Hepatocyte (in vitro differentiated cells): Measurements from ENCODE around the gene ZFPM1. TPM values are rescaled to one million over a fixed set of nuclear protein-coding genes. Genes with fewer than 3 reads are reported as not detected.

ENCODE experiments used
- DNase-seq: peaks from one replicate; pipeline ENCODE4 v3.0.0-alpha.2; 2016; ENCODE audit warnings: low spot score
- H2AFZ ChIP-seq: fragments of 200-600 bp; sonication (generic); 2 replicates; pipeline ENCODE4 v1.6.0; 2016; ENCODE audit warnings: antibody characterized with exemption, mild to moderate bottlenecking
- H3K27ac ChIP-seq: fragments of 200-600 bp; sonication (generic); 2 replicates; pipeline ENCODE4 v1.5.1; 2016; ENCODE audit warnings: mild to moderate bottlenecking
- H3K27me3 ChIP-seq: fragments of 200-600 bp; sonication (generic); 2 replicates; pipeline ENCODE4 v1.6.1; 2016
- H3K36me3 ChIP-seq: fragments of 200-600 bp; sonication (generic); replicated peaks from 2 replicates; pipeline ENCODE4 v1.5.1; 2016; ENCODE audit warnings: low read depth; ENCODE audit not compliant: insufficient read depth
- H3K4me1 ChIP-seq: fragments of 200-600 bp; sonication (generic); 2 replicates; pipeline ENCODE4 v1.5.1; 2016; ENCODE audit warnings: mild to moderate bottlenecking, moderate library complexity; ENCODE audit not compliant: insufficient read depth
- H3K4me2 ChIP-seq: fragments of 200-600 bp; sonication (generic); 2 replicates; pipeline ENCODE4 v1.6.0; 2016
- H3K4me3 ChIP-seq: fragments of 200-600 bp; sonication (generic); 2 replicates; pipeline ENCODE4 v1.5.1; 2016; ENCODE audit warnings: mild to moderate bottlenecking
- H3K79me2 ChIP-seq: fragments of 200-600 bp; sonication (generic); 2 replicates; pipeline ENCODE4 v1.6.0; 2017; ENCODE audit warnings: mild to moderate bottlenecking
- H3K9me2 ChIP-seq: fragments of 200-600 bp; sonication (generic); replicated peaks from 2 replicates; pipeline ENCODE4 v1.6.0; 2017; ENCODE audit warnings: mild to moderate bottlenecking; ENCODE audit not compliant: insufficient read depth
- H3K9me3 ChIP-seq: fragments of 200-600 bp; sonication (generic); 2 replicates; pipeline ENCODE4 v1.5.1; 2016; ENCODE audit warnings: low read depth, mild to moderate bottlenecking
- H4K20me1 ChIP-seq: fragments of 200-600 bp; sonication (generic); 2 replicates; pipeline ENCODE4 v1.6.0; 2016; ENCODE audit warnings: mild to moderate bottlenecking; ENCODE audit not compliant: insufficient read depth, poor library complexity, severe bottlenecking
- EZH2 ChIP-seq: fragments of 200-600 bp; sonication (generic); IDR thresholded peaks from 2 replicates; pipeline ENCODE4 v1.6.1; 2016; ENCODE audit warnings: antibody characterized with exemption, mild to moderate bottlenecking, borderline replicate concordance
- EZH2phosphoT487 ChIP-seq: fragments of 200-600 bp; sonication (generic); IDR thresholded peaks from one replicate; pipeline ENCODE4 v1.6.1; 2018; ENCODE audit warnings: antibody characterized with exemption, mild to moderate bottlenecking, low read depth, moderate library complexity; ENCODE audit not compliant: unreplicated experiment, severe bottlenecking
- WGBS: methylation state at CpG from one replicate; pipeline ENCODE4 v1.1.6; 2016; ENCODE audit warnings: low lambda C conversion rate; ENCODE audit errors: missing lambda C conversion rate; 5-methylcytosine and 5-hydroxymethylcytosine counted together
- polyA plus RNA-seq: library from polyadenylated mRNA; unstranded; fragments of >200 nt; fragmentation: Nextera tagmentation; extraction: Ambion mirVana; gene quantifications from 2 replicates; pipeline ENCODE4 v1.2.1, GENCODE V29; 2016
- total RNA-seq: library from RNA; depleted of rRNA; stranded (reverse); fragments of >200 nt; gene quantifications from 2 replicates; pipeline ENCODE4 v1.2.3, GENCODE V29; 2014
- TF ChIP-seq, protein P1 (sequence below): fragments of 200-600 bp; sonication (generic); IDR thresholded peaks from 2 replicates; pipeline ENCODE4 v1.5.1; 2016; ENCODE audit warnings: antibody characterized with exemption, mild to moderate bottlenecking; ENCODE audit not compliant: poor library complexity

ZFPM1 gene
- total and polyA plus RNA-seq, 2 experiments from 2014 or later = 4.1 to 11.9 TPM

DNA sequence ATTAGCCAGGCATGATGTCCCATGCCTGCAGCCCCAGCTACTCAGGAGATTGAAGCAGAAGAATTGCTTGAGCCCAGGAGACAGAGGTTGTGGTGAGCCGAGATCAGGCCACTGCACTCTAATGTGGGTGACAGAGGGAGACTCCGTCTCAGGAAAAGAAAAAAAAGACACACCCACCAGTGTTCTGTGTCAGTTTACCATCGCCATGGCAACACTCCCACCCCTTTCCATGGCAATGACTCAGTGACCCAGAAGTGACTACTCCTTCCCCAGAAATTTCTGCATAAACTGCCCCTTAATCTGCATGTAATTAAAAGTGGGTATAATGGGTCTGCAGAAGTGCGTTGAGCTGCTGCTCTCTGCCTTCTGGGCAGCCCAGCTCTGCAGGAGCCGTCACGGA is 113.1 kb downstream of the ZFPM1 start:
- Histone ChIP-seq H3K4me1 (peaks cover 7% of the 10 kb centered on the region), H3K9me3 (no peaks in the 10 kb centered on the region), H3K27me3 (no peaks in the 10 kb centered on the region), H3K79me2 (peaks cover 11% of the 10 kb centered on the region), H3K4me3 (no peak overlapping the region), H3K36me3 (no peaks in the 10 kb centered on the region), H4K20me1 (peaks cover 5% of the 10 kb centered on the region), H3K4me2 (no peak overlapping the region), H2AFZ (no peak overlapping the region), H3K27ac (no peak overlapping the region), H3K9me2 (no peaks in the 10 kb centered on the region)
- WGBS = 82% methylated on average over 6 of the region's 6 CpGs
- DNase-seq = no peak
- no peak for TF ChIP-seq EZH2phosphoT487
- TF ChIP-seq EZH2 = no peak
- TF ChIP-seq, protein P1, sequence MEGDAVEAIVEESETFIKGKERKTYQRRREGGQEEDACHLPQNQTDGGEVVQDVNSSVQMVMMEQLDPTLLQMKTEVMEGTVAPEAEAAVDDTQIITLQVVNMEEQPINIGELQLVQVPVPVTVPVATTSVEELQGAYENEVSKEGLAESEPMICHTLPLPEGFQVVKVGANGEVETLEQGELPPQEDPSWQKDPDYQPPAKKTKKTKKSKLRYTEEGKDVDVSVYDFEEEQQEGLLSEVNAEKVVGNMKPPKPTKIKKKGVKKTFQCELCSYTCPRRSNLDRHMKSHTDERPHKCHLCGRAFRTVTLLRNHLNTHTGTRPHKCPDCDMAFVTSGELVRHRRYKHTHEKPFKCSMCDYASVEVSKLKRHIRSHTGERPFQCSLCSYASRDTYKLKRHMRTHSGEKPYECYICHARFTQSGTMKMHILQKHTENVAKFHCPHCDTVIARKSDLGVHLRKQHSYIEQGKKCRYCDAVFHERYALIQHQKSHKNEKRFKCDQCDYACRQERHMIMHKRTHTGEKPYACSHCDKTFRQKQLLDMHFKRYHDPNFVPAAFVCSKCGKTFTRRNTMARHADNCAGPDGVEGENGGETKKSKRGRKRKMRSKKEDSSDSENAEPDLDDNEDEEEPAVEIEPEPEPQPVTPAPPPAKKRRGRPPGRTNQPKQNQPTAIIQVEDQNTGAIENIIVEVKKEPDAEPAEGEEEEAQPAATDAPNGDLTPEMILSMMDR = no peak

DNA sequence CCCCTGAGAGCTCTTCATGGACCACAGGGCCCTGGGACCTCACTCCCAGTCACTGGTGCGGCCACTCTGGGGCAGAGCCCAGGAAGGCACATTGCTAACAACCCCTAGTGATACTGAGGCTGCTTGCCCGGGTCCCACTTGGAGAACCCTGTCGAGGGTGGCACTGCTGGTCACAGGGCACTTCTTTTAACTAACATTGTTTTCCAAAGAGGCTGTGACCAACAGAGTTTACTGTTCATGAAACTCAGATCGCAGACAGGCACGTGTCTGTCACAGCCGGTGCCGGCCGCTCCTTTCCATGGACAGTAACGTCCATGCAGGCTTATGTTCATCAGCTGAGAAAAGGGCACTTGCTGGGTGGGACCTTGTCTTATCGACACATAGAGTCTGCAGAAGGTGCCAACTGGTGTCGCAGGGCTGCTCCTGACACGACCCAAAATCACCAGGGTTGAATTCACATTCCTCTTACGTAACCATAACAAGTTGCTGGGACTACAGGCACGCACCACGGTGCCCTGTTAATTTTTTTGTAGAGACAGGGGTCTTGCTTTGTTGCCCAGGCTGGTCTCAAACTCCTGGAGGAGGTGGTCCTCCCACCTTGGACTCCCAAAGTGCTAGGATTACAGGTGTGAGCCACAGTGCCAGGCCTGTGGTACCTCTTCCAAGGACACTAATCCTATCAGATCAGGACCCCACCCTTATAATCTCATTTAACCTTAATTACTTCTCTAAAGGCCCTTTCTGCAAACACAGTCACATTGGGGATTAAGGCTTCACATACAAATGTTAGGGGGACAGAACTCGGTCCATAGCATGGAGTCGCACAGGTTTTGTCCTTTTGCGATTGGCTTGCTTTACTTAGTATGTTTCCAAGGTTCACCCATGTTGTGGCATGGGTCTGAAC is 115.9 kb downstream of the ZFPM1 start:
- H3K36me3 ChIP-seq = no peaks in the 10 kb centered on the region
- H3K4me3 ChIP-seq = peak overlapping the region; percentile 34
- no peak for DNase-seq
- H3K9me2 ChIP-seq = no peaks in the 10 kb centered on the region
- H3K4me2 ChIP-seq = peak overlapping the region; percentile 91
- no peak for TF ChIP-seq EZH2
- TF ChIP-seq, protein P1 = no peak
- no peak for TF ChIP-seq EZH2phosphoT487
- no peaks in the 10 kb centered on the region for H3K27me3 ChIP-seq
- H3K9me3 ChIP-seq = no peaks in the 10 kb centered on the region
- H3K79me2 ChIP-seq = peaks cover 39% of the 10 kb centered on the region
- peak overlapping the region; percentile 87 for H2AFZ ChIP-seq
- H3K4me1 ChIP-seq = peaks cover 12% of the 10 kb centered on the region
- H3K27ac ChIP-seq = peak overlapping the region; percentile 53
- 90% methylated on average over 18 of the region's 18 CpGs for WGBS
- H4K20me1 ChIP-seq = peaks cover 14% of the 10 kb centered on the region

DNA sequence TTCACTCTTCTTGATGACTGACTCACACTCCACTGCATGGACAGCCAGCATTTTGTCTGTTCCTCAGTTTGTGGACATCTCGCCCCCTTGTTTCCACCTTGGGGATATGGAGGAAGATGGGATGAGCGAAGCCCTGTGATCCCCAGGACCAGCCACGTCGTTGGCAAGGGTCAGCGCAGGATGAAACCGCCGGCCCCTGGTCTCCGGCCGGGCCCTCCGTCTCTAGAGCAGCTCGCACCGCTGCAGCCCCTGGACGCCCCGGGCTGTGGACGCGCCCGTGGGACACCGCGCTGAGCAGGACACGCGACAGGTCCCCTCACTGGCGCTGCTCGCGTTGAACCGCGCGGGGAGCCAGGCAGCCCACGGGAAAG is 116.5 kb downstream of the ZFPM1 start:
- Histone ChIP-seq H3K9me2 (no peaks in the 10 kb centered on the region), H3K4me1 (peaks cover 12% of the 10 kb centered on the region), H3K4me2 (peak overlapping the region; percentile 91), H3K27ac (peak overlapping the region; percentile 53), H2AFZ (peak overlapping the region; percentile 87), H4K20me1 (peaks cover 14% of the 10 kb centered on the region), H3K36me3 (no peaks in the 10 kb centered on the region), H3K9me3 (no peaks in the 10 kb centered on the region), H3K4me3 (peak overlapping the region; percentile 34), H3K27me3 (no peaks in the 10 kb centered on the region), H3K79me2 (peaks cover 44% of the 10 kb centered on the region)
- WGBS = 3% methylated on average over 28 of the region's 28 CpGs
- peak; percentile 40 for DNase-seq
- TF ChIP-seq, protein P1 = no peak
- TF ChIP-seq EZH2 (no peak), EZH2phosphoT487 (no peak)
